Common myeloid progenitor, CD34-positive (primary cell): ENCODE measurements around the gene CMTR1.

Source experiments
- CTCF ChIA-PET: fragments of 350-600 bp; sonication (Branson Sonifier 250); formaldehyde crosslinking; loops from one replicate; lab custom pipeline; 2021; ENCODE audit warnings: antibody characterized with exemption; lab: Charles Lee
- POLR2A ChIA-PET: fragments of 350-600 bp; sonication (Branson Sonifier 250); formaldehyde crosslinking; loops from one replicate; lab custom pipeline; 2021; ENCODE audit warnings: antibody characterized with exemption; lab: Charles Lee
- DNase-seq, 3 donors: peaks; one replicate each; pipeline versions ENCODE4 v3.0.0 to v3.0.0-alpha.2; 2013
- H3K27ac ChIP-seq, 2 experiments: 1 replicate in 1 of 2; 2 replicates in 1 of 2; pipeline ENCODE4 v1.7.0; 2013; ENCODE audit warnings: inconsistent platforms in 2 of 2, low read length in 2 of 2, mild to moderate bottlenecking in 2 of 2, low read depth in 1 of 2, moderate library complexity in 1 of 2; ENCODE audit not compliant: severe bottlenecking in 2 of 2, insufficient read depth in 1 of 2, poor library complexity in 1 of 2
- H3K27me3 ChIP-seq, 5 experiments: replicated peaks in 2 of 5; 1 replicate in 3 of 5; 2 replicates in 2 of 5; pipeline versions ENCODE4 v1.6.1 to v1.7.0; 2013; ENCODE audit warnings: low read length in 4 of 5, mild to moderate bottlenecking in 2 of 5, moderate library complexity in 2 of 5, inconsistent platforms in 1 of 5; ENCODE audit not compliant: insufficient read depth in 5 of 5, control insufficient read depth in 4 of 5
- H3K36me3 ChIP-seq, 4 experiments: 1 replicate in 2 of 4; 2 replicates in 2 of 4; pipeline versions ENCODE4 v1.6.1 to v1.7.0; 2013; ENCODE audit warnings: low read length in 3 of 4, control low read depth in 1 of 4, mild to moderate bottlenecking in 1 of 4; ENCODE audit not compliant: control insufficient read depth in 4 of 4, insufficient read depth in 4 of 4
- H3K4me1 ChIP-seq, 4 experiments: 1 replicate in 3 of 4; 2 replicates in 1 of 4; pipeline versions ENCODE4 v1.6.1 to v1.7.1; 2013; ENCODE audit warnings: low read length in 3 of 4, mild to moderate bottlenecking in 3 of 4, control low read depth in 1 of 4, inconsistent platforms in 1 of 4, moderate library complexity in 1 of 4; ENCODE audit not compliant: control insufficient read depth in 4 of 4, insufficient read depth in 4 of 4; ENCODE audit errors: control extremely low read depth in 1 of 4
- H3K4me3 ChIP-seq, 7 experiments: 1 replicate in 4 of 7; 2 replicates in 3 of 7; pipeline versions ENCODE4 v1.5.1 to v1.7.0; 2013; ENCODE audit warnings: mild to moderate bottlenecking in 7 of 7, low read length in 6 of 7, moderate library complexity in 6 of 7, inconsistent platforms in 2 of 7, low read depth in 2 of 7, control low read depth in 1 of 7; ENCODE audit not compliant: insufficient read depth in 4 of 7, control insufficient read depth in 1 of 7; ENCODE audit errors: extremely low read depth in 1 of 7
- H3K9me3 ChIP-seq, 5 experiments: 1 replicate in 4 of 5; 2 replicates in 1 of 5; pipeline versions ENCODE4 v1.6.1 to v1.7.1; 2013; ENCODE audit warnings: low read length in 4 of 5, mild to moderate bottlenecking in 2 of 5, inconsistent platforms in 1 of 5, low read depth in 1 of 5, moderate library complexity in 1 of 5; ENCODE audit not compliant: control insufficient read depth in 4 of 5, insufficient read depth in 2 of 5; ENCODE audit errors: control extremely low read depth in 1 of 5
- WGBS: methylation state at CpG from one replicate; pipeline ENCODE4 v1.1.5; 2013; ENCODE audit not compliant: insufficient coverage; 5-methylcytosine and 5-hydroxymethylcytosine counted together

Gene CMTR1

DNA sequence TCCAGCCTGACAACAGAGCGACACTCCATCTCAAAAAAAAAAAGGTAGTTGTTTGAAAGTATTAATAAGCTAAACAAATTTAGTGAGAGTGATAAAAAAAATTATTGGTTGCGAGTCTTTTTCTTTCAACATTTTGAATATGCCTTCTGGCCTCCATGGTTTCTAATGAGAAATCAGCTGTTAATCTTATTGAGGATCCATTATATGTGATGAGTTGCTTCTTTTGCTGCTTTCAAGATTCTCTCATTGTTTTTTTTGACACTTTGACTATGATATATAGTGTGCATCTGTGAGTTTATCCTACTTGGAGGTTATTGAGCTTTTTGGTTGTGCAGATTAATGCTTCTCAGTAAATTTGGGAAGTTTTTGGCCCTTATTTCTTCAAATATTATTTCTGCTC, 15.6 kb upstream of the CMTR1 start:
- CTCF ChIA-PET, result interaction anchor here (0.9 kb wide), 1 partner anchor 8 kb away, joined by 3 read pairs; no protein-coding TSS in a partner anchor

DNA sequence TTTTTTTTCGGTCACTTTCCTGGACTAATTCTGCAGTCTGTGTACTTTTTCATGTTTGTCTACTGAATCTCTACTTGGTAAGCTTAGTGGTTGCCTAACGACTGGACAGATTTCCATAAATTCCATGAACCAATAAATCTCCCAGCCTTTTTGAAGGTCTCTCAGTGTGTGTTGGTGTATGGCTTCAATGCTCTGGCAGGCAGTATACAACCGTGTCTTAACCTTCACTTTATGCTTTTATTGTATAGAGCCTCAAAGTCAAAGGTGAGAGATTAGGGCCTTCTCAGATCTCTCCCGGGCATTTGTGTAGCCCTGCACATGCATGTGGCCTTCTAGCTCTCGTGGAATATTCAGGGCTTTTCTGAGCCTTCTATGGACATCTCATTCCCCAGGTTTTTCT, 14.3 kb upstream of the CMTR1 start:
- WGBS, result 67% methylated on average over 3 of the region's 5 CpGs
- H3K4me3 ChIP-seq, result no peak overlapping the region
- H3K27ac ChIP-seq, result no peak overlapping the region
- ChIA-PET CTCF (interaction anchor here (1.4 kb wide), 1 partner anchor 9 kb away, joined by 3 read pairs; no protein-coding TSS in a partner anchor), POLR2A (no interaction called here)
- peaks cover 0 to 7% (median 0%) of the 10 kb centered on the region in 5 experiments for H3K9me3 ChIP-seq
- H3K36me3 ChIP-seq, result no peaks in the 10 kb centered on the region
- no peaks in the 10 kb centered on the region for H3K27me3 ChIP-seq
- H3K4me1 ChIP-seq, result no peaks in the 10 kb centered on the region
- no peak for DNase-seq

More for the DNA sequence above, 15.6 kb upstream of the CMTR1 start:
- H3K36me3 ChIP-seq, result no peaks in the 10 kb centered on the region
- H3K4me1 ChIP-seq, result no peaks in the 10 kb centered on the region
- H3K4me3 ChIP-seq, result no peak overlapping the region
- no CpG with 5 or more reads among the region's 2 CpGs for WGBS
- POLR2A ChIA-PET, result no interaction called here
- peaks cover 0 to 7% (median 0%) of the 10 kb centered on the region in 5 experiments for H3K9me3 ChIP-seq
- DNase-seq, result no peak
- no peak overlapping the region for H3K27ac ChIP-seq
- no peaks in the 10 kb centered on the region for H3K27me3 ChIP-seq

DNA sequence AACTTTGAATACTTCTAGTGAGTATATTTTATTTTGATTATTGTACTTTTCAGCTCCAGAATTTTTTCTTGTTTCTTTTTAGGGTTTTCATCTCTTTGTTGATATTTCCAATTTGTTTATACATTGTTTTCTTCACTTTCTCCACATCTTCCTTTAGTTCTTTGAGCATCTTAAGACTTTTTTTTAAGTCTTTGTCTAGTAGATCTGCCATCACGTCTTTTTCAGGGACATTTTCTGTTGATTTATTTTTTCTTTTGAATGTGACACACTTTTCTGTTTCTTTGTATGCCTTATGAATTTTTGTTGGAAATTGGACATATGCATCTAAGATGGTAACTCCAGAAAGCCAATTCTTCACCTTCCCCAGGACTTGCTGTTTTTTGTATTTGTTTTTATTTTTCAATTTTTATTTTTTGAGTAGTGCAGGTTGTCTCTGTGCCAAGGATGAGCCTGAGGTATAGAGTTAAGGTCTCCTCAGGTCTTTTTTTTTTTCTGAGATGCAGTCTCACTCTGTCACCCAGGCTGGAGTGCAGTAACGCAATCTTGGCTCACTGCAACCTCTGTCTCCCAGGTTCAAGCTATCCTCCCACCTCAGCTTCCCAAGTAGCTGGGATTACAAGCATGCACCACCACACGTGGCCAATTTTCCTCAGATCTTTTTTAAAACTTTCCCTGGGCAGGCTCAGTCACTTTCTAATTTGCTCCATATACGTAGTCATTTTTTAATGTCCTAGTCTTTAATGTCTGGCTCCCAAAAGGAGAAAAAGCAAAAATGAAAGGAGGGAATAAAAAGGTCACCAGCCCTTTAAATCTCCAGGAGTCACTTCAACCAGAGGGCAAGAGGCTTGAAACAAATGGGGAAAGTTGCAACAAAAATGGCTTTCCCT, 6.7 kb upstream of the CMTR1 start:
- DNase-seq, result no peak
- no peak overlapping the region for H3K4me3 ChIP-seq
- WGBS, result 100% methylated on average over 3 of the region's 4 CpGs
- no peaks in the 10 kb centered on the region for H3K36me3 ChIP-seq
- H3K4me1 ChIP-seq, result no peaks in the 10 kb centered on the region
- H3K9me3 ChIP-seq, result peaks cover 0 to 13% (median 0%) of the 10 kb centered on the region in 5 experiments
- no peak overlapping the region for H3K27ac ChIP-seq
- H3K27me3 ChIP-seq, result no peaks in the 10 kb centered on the region
- ChIA-PET CTCF (interaction anchor here (0.7 to 1.4 kb wide), 3 partner anchors 9 to 102 kb away, joined by 3 read pairs; no protein-coding TSS in a partner anchor), POLR2A (interaction anchor here (0.6 kb wide), 1 partner anchor 1226 kb away, joined by 3 read pairs; no protein-coding TSS in a partner anchor)

- ChIA-PET POLR2A (interaction anchor here (0.6 kb wide), 1 partner anchor 1225 kb away, joined by 3 read pairs; no protein-coding TSS in a partner anchor), CTCF (interaction anchor here (1.0 kb wide), 2 partner anchors 26 to 45 kb away, joined by 3 to 4 read pairs; no protein-coding TSS in a partner anchor)
- no peak overlapping the region for H3K27ac ChIP-seq
- WGBS, result 100% methylated on average over 1 of the region's 6 CpGs
- DNase-seq, result no peak
- H3K36me3 ChIP-seq, result no peaks in the 10 kb centered on the region
- no peaks in the 10 kb centered on the region for H3K27me3 ChIP-seq
- no peak overlapping the region for H3K4me3 ChIP-seq
- peaks cover 0 to 13% (median 0%) of the 10 kb centered on the region in 5 experiments for H3K9me3 ChIP-seq
- no peaks in the 10 kb centered on the region for H3K4me1 ChIP-seq
These were observed 6.0 kb upstream of the CMTR1 start for GRCh38 chr6:37426945-37427510.

GRCh38 chr6:37429352-37429750, 3.7 kb upstream of the CMTR1 start:
- peaks cover 0 to 13% (median 0%) of the 10 kb centered on the region in 5 experiments for H3K9me3 ChIP-seq
- peaks cover 10 to 16% (median 15%) of the 10 kb centered on the region in 4 experiments for H3K4me1 ChIP-seq
- no peaks in the 10 kb centered on the region for H3K36me3 ChIP-seq
- no peak overlapping the region for H3K27ac ChIP-seq
- no peaks in the 10 kb centered on the region for H3K27me3 ChIP-seq
- no peak overlapping the region for H3K4me3 ChIP-seq
- ChIA-PET POLR2A (no interaction called here), CTCF (no interaction called here)
- 100% methylated on average over 1 of the region's 2 CpGs for WGBS
- DNase-seq, result peak in 1 of 3 donors; percentile 8

DNA sequence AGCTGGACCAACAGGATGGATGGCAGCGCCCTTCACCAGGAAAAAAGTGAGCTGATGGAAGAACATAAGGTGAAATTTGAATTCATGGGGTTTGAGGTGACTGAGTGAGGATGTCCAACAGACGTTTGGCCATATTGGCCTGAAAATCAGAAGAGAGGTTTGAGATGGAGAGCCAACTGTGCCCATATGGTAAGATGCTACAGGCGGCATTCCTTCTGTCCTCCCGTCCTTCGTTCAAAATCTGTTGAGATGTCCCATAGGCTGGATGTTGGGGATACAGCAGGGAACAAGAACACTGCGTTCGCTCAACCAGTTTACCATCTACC, 468 bp upstream of the CMTR1 start:
- ChIA-PET CTCF (no interaction called here), POLR2A (interaction anchor here (1.1 kb wide), 1 partner anchor 206 kb away, joined by 4 read pairs; no protein-coding TSS in a partner anchor)
- H3K27me3 ChIP-seq, result no peaks in the 10 kb centered on the region
- peaks cover 6 to 20% (median 15%) of the 10 kb centered on the region in 4 experiments for H3K36me3 ChIP-seq
- no peak for DNase-seq
- H3K9me3 ChIP-seq, result no peaks in the 10 kb centered on the region
- H3K4me1 ChIP-seq, result peaks cover 10 to 19% (median 15%) of the 10 kb centered on the region in 4 experiments
- H3K4me3 ChIP-seq, result peak overlapping the region; percentile 75 to 100 (median 88)
- peak overlapping the region; percentile 81 to 89 for H3K27ac ChIP-seq
- WGBS, result 13% methylated on average over 5 of the region's 7 CpGs
